Mesodermal cell (in vitro differentiated cells): ENCODE results near the gene HDDC2.

ENCODE experiments used
- H3K27ac ChIP-seq: 2 replicates; pipeline ENCODE4 v1.7.0; 2013; ENCODE audit warnings: mild to moderate bottlenecking, low read depth, low read length, moderate library complexity; ENCODE audit not compliant: severe bottlenecking
- H3K36me3 ChIP-seq: 2 replicates; pipeline ENCODE4 v1.7.1; 2013; ENCODE audit warnings: mild to moderate bottlenecking, low read length, moderate library complexity; ENCODE audit not compliant: control insufficient read depth, insufficient read depth
- H3K4me1 ChIP-seq: one replicate; pipeline ENCODE4 v1.7.1; 2013; ENCODE audit warnings: mild to moderate bottlenecking, low read length; ENCODE audit not compliant: insufficient read depth, control insufficient read depth, poor library complexity, severe bottlenecking
- H3K4me3 ChIP-seq: 2 replicates; pipeline ENCODE4 v1.7.0; 2013; ENCODE audit warnings: low read length, control low read depth, mild to moderate bottlenecking; ENCODE audit not compliant: insufficient read depth, poor library complexity, severe bottlenecking; ENCODE audit errors: extremely low read depth
- H3K9me3 ChIP-seq: 2 replicates; pipeline ENCODE4 v1.7.1; 2013; ENCODE audit warnings: mild to moderate bottlenecking, low read length, moderate library complexity; ENCODE audit not compliant: control insufficient read depth
- WGBS, 2 experiments: methylation state at CpG; one replicate each; pipeline ENCODE4 v1.1.5; 2013; ENCODE audit warnings: missing lambda C conversion rate in 2 of 2; ENCODE audit not compliant: insufficient coverage in 2 of 2; 5-methylcytosine and 5-hydroxymethylcytosine counted together

The HDDC2 gene

DNA sequence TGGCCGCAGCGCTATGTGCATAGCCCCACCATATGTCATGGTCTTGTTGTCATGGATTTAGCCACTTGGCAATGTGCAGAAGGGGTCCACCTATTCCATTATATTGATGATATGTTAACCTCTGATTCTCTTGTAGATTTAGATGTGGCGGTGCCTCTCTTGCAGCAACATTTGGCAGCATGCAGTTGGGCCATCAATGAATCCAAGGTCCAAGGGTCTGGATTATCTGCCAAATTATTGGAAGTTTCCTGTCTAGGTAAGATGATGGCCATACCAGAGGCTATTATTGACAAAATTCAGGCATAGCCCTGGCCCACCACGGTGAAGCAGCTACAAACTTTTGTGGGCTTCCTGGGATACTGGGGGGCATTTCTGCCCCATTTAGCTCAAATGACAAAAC, 31.4 kb downstream of the HDDC2 start:
- 96% methylated on average over 4 of the region's 4 CpGs for WGBS, 2 experiments
- no peak overlapping the region for H3K27ac ChIP-seq

DNA sequence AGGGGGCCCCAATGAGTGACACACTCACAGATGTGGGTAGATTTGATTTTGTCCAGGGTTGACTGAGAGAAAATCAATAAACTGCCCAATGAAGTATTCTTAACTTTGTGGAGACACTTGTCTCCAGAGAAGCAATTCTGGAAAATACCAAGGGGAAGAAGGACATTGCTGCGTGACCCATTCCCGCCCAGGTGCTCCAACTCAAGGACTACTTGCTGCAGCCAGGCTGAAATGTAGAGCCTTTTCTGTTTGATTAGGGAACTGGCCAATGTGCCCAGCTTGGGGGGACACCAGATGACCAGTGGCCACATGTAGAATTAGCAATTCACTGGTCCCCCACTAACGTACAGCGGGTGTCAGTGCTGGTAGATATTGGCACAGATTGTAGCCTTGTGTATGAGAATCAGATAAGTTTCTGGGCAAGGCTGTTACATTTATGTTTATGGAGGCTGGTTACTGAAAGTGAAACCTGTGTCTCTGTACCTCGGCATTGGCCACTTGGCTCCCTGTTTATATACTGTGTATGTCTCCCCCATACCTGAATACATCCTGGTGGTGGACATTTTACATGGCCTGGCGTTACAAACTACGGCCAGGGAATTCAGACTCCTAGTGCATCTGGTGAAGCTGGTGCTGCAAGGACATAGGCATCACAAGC, 32.3 kb downstream of the HDDC2 start:
- Histone ChIP-seq H3K4me3 (no peak overlapping the region), H3K27ac (no peak overlapping the region), H3K9me3 (no peaks in the 10 kb centered on the region), H3K4me1 (no peaks in the 10 kb centered on the region), H3K36me3 (peaks cover 24% of the 10 kb centered on the region)
- WGBS, 2 experiments, result 94 to 100% methylated on average over 4 of the region's 7 CpGs

More for the DNA sequence above, 31.4 kb downstream of the HDDC2 start:
- Histone ChIP-seq H3K4me1 (no peaks in the 10 kb centered on the region), H3K36me3 (peaks cover 30% of the 10 kb centered on the region), H3K9me3 (no peaks in the 10 kb centered on the region), H3K4me3 (no peak overlapping the region)

DNA sequence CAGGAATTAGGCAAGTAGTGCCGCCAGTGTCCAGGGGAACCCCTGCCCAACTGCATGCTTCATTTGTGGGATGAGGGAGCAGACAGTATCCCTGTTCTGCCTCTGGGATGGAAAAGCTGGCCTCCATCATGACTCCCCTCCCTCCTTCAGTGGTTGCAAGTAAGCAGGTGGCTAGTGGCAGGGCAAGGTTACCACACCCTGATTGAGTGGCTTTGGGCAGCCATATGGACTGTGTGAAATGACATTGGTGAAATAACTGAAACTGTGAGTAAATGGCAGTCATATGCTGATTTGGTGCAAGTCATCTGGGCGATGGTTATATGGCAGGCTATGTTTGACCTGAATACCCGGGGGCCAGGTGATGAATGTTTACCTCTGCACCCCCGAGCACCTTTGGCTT, 33.0 kb downstream of the HDDC2 start:
- Histone ChIP-seq H3K4me1 (no peaks in the 10 kb centered on the region), H3K4me3 (no peak overlapping the region), H3K9me3 (no peaks in the 10 kb centered on the region), H3K27ac (no peak overlapping the region), H3K36me3 (peaks cover 19% of the 10 kb centered on the region)
- WGBS, 2 experiments, result 95 to 100% methylated on average over 1 to 4 of the region's 4 CpGs

DNA sequence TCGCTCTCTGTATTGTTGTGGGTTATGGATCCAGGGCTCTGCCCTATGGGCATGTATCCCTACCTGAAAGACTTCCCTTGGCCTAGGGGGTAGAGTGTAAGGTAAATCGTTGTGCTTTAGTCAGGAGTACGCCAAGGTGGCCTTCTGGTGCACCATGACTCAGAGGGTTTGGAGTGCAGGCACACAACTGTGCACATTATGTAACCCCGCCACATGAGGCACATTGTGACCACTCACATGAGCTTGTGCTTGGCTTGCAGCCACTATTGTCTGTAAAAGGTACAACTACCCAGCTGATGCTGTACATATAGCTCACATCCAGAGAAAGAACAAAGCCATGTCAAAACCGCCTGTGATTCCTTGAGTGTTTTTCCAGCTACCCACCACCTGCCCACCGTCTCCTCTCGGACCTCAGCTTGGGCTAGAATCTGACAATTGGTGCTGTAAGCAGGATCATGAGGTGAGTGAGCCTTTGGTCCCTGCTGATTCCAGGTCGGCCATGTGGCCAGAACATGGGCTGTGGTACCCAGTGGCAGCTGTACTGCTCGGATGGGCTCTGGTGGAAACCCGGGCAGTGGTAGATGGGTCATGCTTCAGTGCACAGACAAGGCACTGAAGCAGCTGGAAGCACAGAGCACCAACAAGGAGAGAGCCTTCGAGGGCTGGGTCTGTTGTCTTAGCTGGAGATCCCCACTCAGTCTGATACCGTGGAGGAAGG, 33.8 kb downstream of the HDDC2 start:
- Histone ChIP-seq H3K4me1 (no peaks in the 10 kb centered on the region), H3K27ac (no peak overlapping the region), H3K4me3 (no peak overlapping the region), H3K9me3 (no peaks in the 10 kb centered on the region), H3K36me3 (peaks cover 11% of the 10 kb centered on the region)
- WGBS, 2 experiments, result 89 to 90% methylated on average over 8 to 10 of the region's 12 CpGs

DNA sequence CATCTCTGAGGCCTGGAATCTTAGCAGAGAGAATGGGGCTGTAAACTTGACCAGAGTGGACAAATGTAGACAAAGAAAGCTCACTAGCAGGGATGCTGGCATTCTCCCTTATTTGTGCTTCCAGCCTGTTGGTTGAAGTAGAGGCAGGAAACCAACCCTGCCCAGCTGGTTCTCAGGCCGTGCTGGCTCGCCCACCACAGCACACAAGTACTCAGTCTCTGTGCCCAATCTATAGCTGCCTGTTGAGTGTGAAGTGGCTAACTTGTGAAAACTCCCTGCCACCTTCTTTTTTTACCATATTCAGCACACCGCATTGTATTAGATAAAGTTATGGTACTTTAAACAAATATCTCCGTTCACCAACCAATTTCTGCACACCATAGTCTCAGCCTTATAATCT, 37.3 kb downstream of the HDDC2 start:
- no peak overlapping the region for H3K27ac ChIP-seq
- H3K4me1 ChIP-seq, result no peaks in the 10 kb centered on the region
- 100% methylated on average over 1 of the region's 4 CpGs; no CpG with 5 or more reads in 1 of the 2 experiments for WGBS, 2 experiments
- H3K36me3 ChIP-seq, result no peaks in the 10 kb centered on the region
- no peak overlapping the region for H3K4me3 ChIP-seq
- H3K9me3 ChIP-seq, result no peaks in the 10 kb centered on the region

DNA sequence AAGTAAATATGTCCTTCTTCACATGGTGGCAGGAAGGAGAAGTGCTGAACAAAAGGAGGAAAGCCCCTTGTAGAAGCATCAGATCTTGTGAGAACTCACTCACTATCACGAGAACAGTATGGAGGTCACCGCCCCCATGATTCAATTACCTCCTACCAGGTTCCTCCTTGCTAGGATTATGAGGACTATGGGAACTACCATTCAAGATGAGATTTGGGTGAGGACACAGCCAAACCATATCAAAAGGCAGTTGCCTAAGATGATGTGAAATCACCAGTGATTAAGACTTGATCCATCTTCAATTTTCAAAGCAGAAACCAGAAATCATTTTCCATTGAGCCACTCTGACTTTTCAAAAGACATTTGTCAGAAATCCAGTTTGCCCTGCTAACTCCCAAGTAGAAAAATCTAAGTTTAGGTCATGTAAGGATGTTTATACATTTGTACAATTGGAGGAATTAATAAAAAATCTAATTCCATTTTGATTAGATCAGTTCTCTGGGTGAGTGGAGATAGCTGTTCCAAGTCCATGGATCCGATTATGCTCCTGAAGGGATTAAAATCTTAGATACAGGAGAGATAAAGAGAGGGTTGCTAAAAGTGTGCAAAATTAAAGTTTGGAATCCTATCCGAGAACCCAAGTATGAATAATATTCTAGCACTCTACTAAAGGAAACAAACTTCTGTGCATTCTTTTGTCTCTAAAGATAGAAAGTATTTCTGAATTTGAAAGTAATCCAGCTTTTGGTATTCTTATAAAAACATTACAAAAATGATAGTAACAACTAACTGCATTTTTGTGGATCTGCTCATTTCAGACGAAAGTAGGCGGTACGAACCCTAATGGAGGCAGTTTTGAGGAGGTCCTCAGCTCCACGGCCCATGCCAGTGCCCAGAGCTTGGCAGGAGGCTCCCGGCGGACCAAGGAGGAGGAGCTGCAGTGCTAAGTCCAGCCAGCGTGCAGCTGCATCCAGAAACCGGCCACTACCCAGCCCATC, 39.5 kb downstream of the HDDC2 start:
- H3K27ac ChIP-seq, result no peak overlapping the region
- H3K4me1 ChIP-seq, result no peaks in the 10 kb centered on the region
- H3K9me3 ChIP-seq, result no peaks in the 10 kb centered on the region
- WGBS, 2 experiments, result 91 to 93% methylated on average over 8 to 11 of the region's 12 CpGs
- H3K36me3 ChIP-seq, result no peaks in the 10 kb centered on the region
- H3K4me3 ChIP-seq, result no peak overlapping the region

DNA sequence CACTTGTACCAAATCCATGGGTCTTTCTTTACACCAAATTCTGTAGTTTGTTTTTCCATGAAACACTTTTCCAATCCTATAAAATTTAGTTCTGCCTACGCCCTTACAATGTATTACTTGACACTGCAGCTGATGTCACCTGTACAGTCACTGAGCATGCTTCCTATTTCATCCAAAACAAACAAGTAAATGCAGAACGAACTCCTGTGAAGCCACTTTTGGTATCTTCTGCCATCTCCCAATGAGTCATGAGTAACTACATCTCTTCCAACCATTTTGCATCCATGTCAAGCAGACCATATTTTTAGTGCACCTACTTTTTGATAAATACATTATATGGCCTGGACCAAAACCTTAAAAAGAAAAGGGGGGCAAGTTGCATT, 42.4 kb downstream of the HDDC2 start:
- no peaks in the 10 kb centered on the region for H3K9me3 ChIP-seq
- 74 to 97% methylated on average over 2 of the region's 2 CpGs for WGBS, 2 experiments
- no peaks in the 10 kb centered on the region for H3K4me1 ChIP-seq
- no peak overlapping the region for H3K27ac ChIP-seq
- H3K36me3 ChIP-seq, result no peaks in the 10 kb centered on the region
- no peak overlapping the region for H3K4me3 ChIP-seq

DNA sequence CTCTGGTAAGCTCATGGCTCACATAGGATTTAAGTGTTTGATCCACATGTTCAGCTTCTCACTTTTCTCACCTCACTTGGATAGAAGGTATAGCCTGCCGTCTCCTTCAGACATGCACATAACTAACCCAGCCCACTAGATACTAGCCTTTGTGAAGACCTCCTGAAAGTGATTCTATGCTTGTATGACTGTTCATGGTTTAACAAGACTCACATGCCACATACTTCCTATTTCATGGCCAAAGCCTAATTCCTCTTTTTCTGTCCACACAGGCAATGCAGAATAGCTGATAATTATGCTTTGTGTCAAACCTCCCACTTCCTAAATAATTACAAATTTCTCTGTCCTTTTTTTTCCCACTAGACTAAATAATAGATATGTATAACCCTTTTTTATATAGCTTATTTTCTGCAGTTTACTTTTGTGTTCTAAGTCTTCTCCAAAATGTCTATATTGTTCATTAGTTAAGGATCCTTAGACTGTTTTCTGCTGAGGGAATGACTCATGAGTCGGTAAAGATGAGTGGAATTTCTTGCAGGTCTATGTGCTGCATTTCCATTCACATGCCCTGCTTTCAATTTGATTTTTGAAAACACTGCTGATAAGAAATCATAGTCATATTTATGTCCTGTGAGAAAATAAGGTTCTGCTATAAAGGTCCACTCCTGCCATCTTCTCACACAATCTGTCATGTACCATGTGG, 43.0 kb downstream of the HDDC2 start:
- Histone ChIP-seq H3K36me3 (no peaks in the 10 kb centered on the region), H3K4me3 (no peak overlapping the region), H3K4me1 (no peaks in the 10 kb centered on the region), H3K27ac (no peak overlapping the region), H3K9me3 (no peaks in the 10 kb centered on the region)
- WGBS, 2 experiments, result no CpG with 5 or more reads among the region's 2 CpGs

DNA sequence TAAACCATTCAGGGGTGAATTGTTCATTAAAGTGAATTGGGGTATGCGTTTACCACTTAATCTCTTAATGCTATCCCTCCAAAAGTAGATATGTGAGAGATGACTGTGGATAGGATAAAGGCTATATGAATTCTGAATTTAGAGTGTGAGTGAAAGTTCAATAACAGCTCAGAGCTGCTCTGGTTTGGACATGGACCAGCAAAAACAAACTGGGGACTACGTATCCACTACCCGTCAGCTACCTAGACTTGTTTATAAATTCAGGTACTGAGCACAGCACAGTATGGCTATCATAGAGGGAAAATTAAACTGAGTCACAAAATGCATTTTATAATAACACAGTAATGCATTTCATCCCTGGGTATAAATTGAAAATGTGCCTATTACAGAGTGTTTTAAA, 44.4 kb downstream of the HDDC2 start:
- no peaks in the 10 kb centered on the region for H3K9me3 ChIP-seq
- WGBS, 2 experiments, result 100% methylated on average over 2 of the region's 3 CpGs; no CpG with 5 or more reads in 1 of the 2 experiments
- H3K4me1 ChIP-seq, result peaks cover 4% of the 10 kb centered on the region

DNA sequence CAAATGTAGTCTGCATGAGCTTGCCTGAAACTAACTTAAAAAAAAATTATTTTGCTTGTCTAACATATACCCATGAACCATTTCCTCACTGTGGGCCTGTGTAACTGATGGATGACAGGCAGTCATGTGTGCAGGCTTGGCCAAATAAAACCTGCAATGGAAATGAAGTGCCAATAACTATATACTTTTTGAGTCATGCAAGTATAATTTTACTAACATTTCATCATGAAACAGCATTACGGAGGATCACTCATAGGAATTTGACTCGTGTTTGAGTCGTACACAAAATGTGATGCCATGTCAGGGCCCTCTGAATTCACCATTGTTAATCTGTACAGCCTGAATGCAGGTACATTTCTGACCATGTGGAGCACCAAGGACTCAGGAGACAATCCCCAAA, 46.6 kb downstream of the HDDC2 start:
- no peak overlapping the region for H3K27ac ChIP-seq
- no peaks in the 10 kb centered on the region for H3K9me3 ChIP-seq
- H3K36me3 ChIP-seq, result no peaks in the 10 kb centered on the region
- H3K4me1 ChIP-seq, result peaks cover 4% of the 10 kb centered on the region
- no peak overlapping the region for H3K4me3 ChIP-seq
- 100% methylated on average over 2 to 3 of the region's 3 CpGs for WGBS, 2 experiments

More for the DNA sequence above, 44.4 kb downstream of the HDDC2 start:
- Histone ChIP-seq H3K27ac (no peak overlapping the region), H3K4me3 (no peak overlapping the region), H3K36me3 (no peaks in the 10 kb centered on the region)
